ENCODE results near the gene LHB.

GRCh38 chr19:48967346-48968178, 49.3 kb downstream of the LHB start:
- TF ChIP-seq CTCF (IDR thresholded peaks at IDR 0.05) (no peak), EP300 (IDR thresholded peaks at IDR 0.05) (peak in 1 of 2 donors; percentile 71)
